Kidney (tissue), 14 donors: ENCODE results near the gene TTLL5. TPM values are rescaled to one million over a fixed set of nuclear protein-coding genes. Genes with fewer than 3 reads are reported as not detected.

Experiments
- DNase-seq, 5 donors: peaks; one replicate each; pipeline ENCODE4 v3.0.0-alpha.2; 2013 to 2020
- FAIRE-seq: peaks from 2 replicates; lab custom pipeline; 2012; peaks lifted over from hg19 to GRCh38; lab: Jason Lieb, UNC
- H3K27ac ChIP-seq, 2 donors: one replicate each; pipeline ENCODE4 v1.7.0; 2013; ENCODE audit warnings: low read depth in 2 of 2, low read length in 2 of 2, inconsistent platforms in 1 of 2
- H3K27me3 ChIP-seq: one replicate; pipeline ENCODE4 v1.7.1; 2013; ENCODE audit warnings: low read length, inconsistent platforms; ENCODE audit not compliant: control insufficient read depth, insufficient read depth
- H3K36me3 ChIP-seq, 3 donors: one replicate each; pipeline versions ENCODE4 v1.7.0 to v1.7.1; 2013; ENCODE audit warnings: low read length in 3 of 3, control low read depth in 1 of 3, inconsistent platforms in 1 of 3; ENCODE audit not compliant: insufficient read depth in 3 of 3, control insufficient read depth in 2 of 3
- H3K4me1 ChIP-seq, 3 donors: one replicate each; pipeline versions ENCODE4 v1.7.0 to v1.7.1; 2013; ENCODE audit warnings: low read length in 3 of 3, inconsistent platforms in 1 of 3, low read depth in 1 of 3; ENCODE audit not compliant: control insufficient read depth in 2 of 3, insufficient read depth in 2 of 3
- H3K4me3 ChIP-seq, 3 donors: one replicate each; pipeline versions ENCODE4 v1.7.0 to v1.8.1; 2013; ENCODE audit warnings: low read length in 3 of 3, control low read depth in 1 of 3, inconsistent platforms in 1 of 3
- H3K9ac ChIP-seq, 3 donors: one replicate each; pipeline versions ENCODE4 v1.7.0 to v1.7.1; 2013; ENCODE audit warnings: low read length in 3 of 3, control low read depth in 1 of 3, inconsistent platforms in 1 of 3
- H3K9me3 ChIP-seq, 3 donors: one replicate each; pipeline versions ENCODE4 v1.7.0 to v1.7.1; 2013; ENCODE audit warnings: low read length in 3 of 3, control low read depth in 1 of 3, inconsistent platforms in 1 of 3; ENCODE audit not compliant: control insufficient read depth in 2 of 3, insufficient read depth in 1 of 3
- CTCF ChIP-seq: IDR thresholded peaks from 3 replicates; pipeline ENCODE4 v1.5.1; 2012; ENCODE audit warnings: mild to moderate bottlenecking, moderate library complexity, borderline replicate concordance; ENCODE audit not compliant: insufficient read depth; ENCODE audit errors: extremely low read depth
- intact Hi-C: fragments of 100-400 bp; cut with DNase I; formaldehyde crosslinking; loops from one replicate; pipeline ENCODE4 v1.11.1; 2022
- polyA plus RNA-seq: library from polyadenylated mRNA; stranded (reverse); fragments of 350-450 nt; fragmentation: Illumina TruSeq; extraction: RNeasy Lipid Tissue Mini Kit (QIAGEN cat#74804); gene quantifications from one replicate; pipeline ENCODE4 v1.2.3, GENCODE V29; 2014; ENCODE audit warnings: low read depth, low replicate concordance; ENCODE audit not compliant: insufficient read depth
- total RNA-seq: library from RNA; stranded (reverse); fragmentation: NEBNext Ultra II Directional; extraction: Animal tissue kit (Norgen Biotek cat#: 25700); gene quantifications from one replicate; pipeline ENCODE4 v1.2.1, GENCODE V29; 2021
- donor health status: control.
- donor health status: control.
- donor health status: control.
- donor health status: control.
- donor health status: control.
- donor health status: DM: yes; HTN: yes; CAD: no.
- donor health status: Normal renal cell carcinoma (clear cell type).

The TTLL5 gene
- total and polyA plus RNA-seq, 2 donors from 2014 or later = 16.8 to 37.2 TPM

- Histone ChIP-seq H3K4me1 (peaks cover 0 to 7% (median 5%) of the 10 kb centered on the region in 3 donors), H3K27me3 (no peaks in the 10 kb centered on the region), H3K27ac (no peak overlapping the region), H3K36me3 (no peaks in the 10 kb centered on the region), H3K9ac (no peak overlapping the region), H3K9me3 (no peaks in the 10 kb centered on the region), H3K4me3 (no peak overlapping the region)
- TF ChIP-seq CTCF = no peak
- no peak for FAIRE-seq
- no peak for DNase-seq
- intact Hi-C loops = no loop called here
Measured at GRCh38 chr14:75827331-75827730, 166.3 kb downstream of the TTLL5 start.

GRCh38 chr14:75829316-75829715 lies 168.3 kb downstream of the TTLL5 start:
- no peak overlapping the region for H3K9ac ChIP-seq
- H3K27me3 ChIP-seq = no peaks in the 10 kb centered on the region
- no peaks in the 10 kb centered on the region for H3K36me3 ChIP-seq
- DNase-seq (no peak), FAIRE-seq (no peak)
- intact Hi-C loops = no loop called here
- H3K4me3 ChIP-seq = no peak overlapping the region
- TF ChIP-seq CTCF = no peak
- no peak overlapping the region for H3K27ac ChIP-seq
- H3K9me3 ChIP-seq = no peaks in the 10 kb centered on the region
- peaks cover 0 to 7% (median 0%) of the 10 kb centered on the region in 3 donors for H3K4me1 ChIP-seq

GRCh38 chr14:75831455-75831854 lies 170.4 kb downstream of the TTLL5 start:
- TF ChIP-seq CTCF = no peak
- Histone ChIP-seq H3K36me3 (no peaks in the 10 kb centered on the region), H3K27ac (no peak overlapping the region), H3K4me3 (no peak overlapping the region), H3K9me3 (no peaks in the 10 kb centered on the region), H3K9ac (no peak overlapping the region), H3K27me3 (no peaks in the 10 kb centered on the region), H3K4me1 (no peaks in the 10 kb centered on the region)
- FAIRE-seq = no peak
- intact Hi-C loops = no loop called here
- DNase-seq = no peak

- Histone ChIP-seq H3K4me1 (no peaks in the 10 kb centered on the region), H3K4me3 (no peak overlapping the region)
- no peak for TF ChIP-seq CTCF
Measured at GRCh38 chr14:75831952-75832351, 170.9 kb downstream of the TTLL5 start.

More at GRCh38 chr14:75831952-75832351, 170.9 kb downstream of the TTLL5 start:
- Histone ChIP-seq H3K27ac (no peak overlapping the region), H3K9me3 (no peaks in the 10 kb centered on the region), H3K9ac (no peak overlapping the region), H3K27me3 (no peaks in the 10 kb centered on the region), H3K36me3 (no peaks in the 10 kb centered on the region)
- DNase-seq (no peak), FAIRE-seq (no peak)
- intact Hi-C loops = no loop called here
